ENCODE data around the gene NDUFB11.
"Not testable (repeated sequence)": the region's sequence is repeated elsewhere in the genome, so short reads cannot be mapped to it uniquely, and the experiment has no call there.

The NDUFB11 gene

GRCh38 chrX:47145395-47146120 lies 1.1 kb upstream of the NDUFB11 start:
- DNase-seq, result peak; percentile 46

- peak; percentile 19 for DNase-seq
Observed at GRCh38 chrX:47143894-47144625, 442 bp downstream of the NDUFB11 start.

GRCh38 chrX:47138171-47138570 lies 6.3 kb downstream of the NDUFB11 start:
- DNase-seq, result no peak

- not testable (repeated sequence) for DNase-seq
Observed at GRCh38 chrX:47135650-47136049, 8.9 kb downstream of the NDUFB11 start.

- no peak for DNase-seq
Observed at GRCh38 chrX:47133493-47133892, 11.0 kb downstream of the NDUFB11 start.

- no peak for DNase-seq
Observed at GRCh38 chrX:47129899-47130358, 14.6 kb downstream of the NDUFB11 start.

GRCh38 chrX:47129157-47129898 lies 15.2 kb downstream of the NDUFB11 start:
- DNase-seq, result peak; percentile 78

GRCh38 chrX:47124466-47124865 lies 20.0 kb downstream of the NDUFB11 start:
- DNase-seq, result not testable (repeated sequence)

- DNase-seq, result not testable (repeated sequence)
Observed at GRCh38 chrX:47116551-47117110, 27.9 kb downstream of the NDUFB11 start.

- DNase-seq, result no peak
Observed at GRCh38 chrX:47112316-47112954, 32.1 kb downstream of the NDUFB11 start.

GRCh38 chrX:47110936-47111615 lies 33.4 kb downstream of the NDUFB11 start:
- not testable (repeated sequence) for DNase-seq

GRCh38 chrX:47101206-47101605 lies 43.3 kb downstream of the NDUFB11 start:
- no peak for DNase-seq

GRCh38 chrX:47098338-47099094 lies 46.0 kb downstream of the NDUFB11 start:
- no peak for DNase-seq

- DNase-seq, result no peak
Observed at GRCh38 chrX:47097018-47097417, 47.5 kb downstream of the NDUFB11 start.

GRCh38 chrX:47093860-47094259 lies 50.6 kb downstream of the NDUFB11 start:
- DNase-seq, result no peak

GRCh38 chrX:47093248-47093647 lies 51.3 kb downstream of the NDUFB11 start:
- DNase-seq, result peak; percentile 26
